GM18861 (cell line): ENCODE results near the gene RAPGEF4.
"Not testable (repeated sequence)": the region's sequence is repeated elsewhere in the genome, so short reads cannot be mapped to it uniquely, and the experiment has no call there.

Experiments used
- ATAC-seq: cut with Tn5 transposase; IDR thresholded peaks from one replicate; pipeline ENCODE4 v1.9.1; 2021; ENCODE audit not compliant: unreplicated experiment

RAPGEF4 gene

GRCh38 chr2:173087214-173087581 lies 351.6 kb downstream of the RAPGEF4 start:
- ATAC-seq, result no peak

- no peak for ATAC-seq
Measured at GRCh38 chr2:173087793-173088496, 352.3 kb downstream of the RAPGEF4 start.

- ATAC-seq, result no peak
Measured at GRCh38 chr2:173090276-173090877, 354.7 kb downstream of the RAPGEF4 start.

- no peak for ATAC-seq
Measured at GRCh38 chr2:173090973-173091660, 355.5 kb downstream of the RAPGEF4 start.

GRCh38 chr2:173091910-173092309 lies 356.3 kb downstream of the RAPGEF4 start:
- ATAC-seq, result no peak

- no peak for ATAC-seq
Measured at GRCh38 chr2:173092844-173093402, 357.3 kb downstream of the RAPGEF4 start.

GRCh38 chr2:173093617-173094016 lies 358.0 kb downstream of the RAPGEF4 start:
- ATAC-seq, result not testable (repeated sequence)

GRCh38 chr2:173094731-173095130 lies 359.1 kb downstream of the RAPGEF4 start:
- no peak for ATAC-seq

GRCh38 chr2:173095356-173095755 lies 359.7 kb downstream of the RAPGEF4 start:
- ATAC-seq, result no peak

GRCh38 chr2:173099271-173099670 lies 363.6 kb downstream of the RAPGEF4 start:
- ATAC-seq, result no peak

- no peak for ATAC-seq
Measured at GRCh38 chr2:173099804-173100203, 364.2 kb downstream of the RAPGEF4 start.

GRCh38 chr2:173101687-173102086 lies 366.0 kb downstream of the RAPGEF4 start:
- peak; percentile 63 for ATAC-seq
